WTC11 (cell line): ENCODE data around the gene GPRIN2.

Experiments used
- CTCF ChIP-seq: fragments of 200-600 bp; IDR thresholded peaks from 2 replicates; pipeline ENCODE4 v1.8.0; 2022; ENCODE audit warnings: antibody characterized with exemption
- ETV6 ChIP-seq: sonication (generic); formaldehyde crosslinking; IDR thresholded peaks from 2 replicates; pipeline ENCODE4 v1.8.1; 2022; ENCODE audit warnings: mild to moderate bottlenecking, missing genetic modification reagents
- NR1H2 ChIP-seq: sonication (generic); formaldehyde crosslinking; IDR thresholded peaks from 2 replicates; pipeline ENCODE4 v1.9.0; 2021; ENCODE audit warnings: mild to moderate bottlenecking, moderate library complexity, missing genetic modification reagents
- TEAD1 ChIP-seq: sonication (generic); formaldehyde crosslinking; IDR thresholded peaks from 2 replicates; pipeline ENCODE4 v1.8.0; 2022; ENCODE audit warnings: mild to moderate bottlenecking, missing genetic modification reagents
- ZBTB21 ChIP-seq: sonication (generic); formaldehyde crosslinking; IDR thresholded peaks from 2 replicates; pipeline ENCODE4 v1.8.1; 2023; ENCODE audit warnings: mild to moderate bottlenecking, missing genetic modification reagents, borderline replicate concordance
- TF ChIP-seq, protein P1 (sequence below): sonication (generic); formaldehyde crosslinking; IDR thresholded peaks from 2 replicates; pipeline ENCODE4 v1.8.1; 2023; ENCODE audit warnings: mild to moderate bottlenecking, missing genetic modification reagents, moderate library complexity
- TF ChIP-seq, protein P2 (sequence below): sonication (generic); formaldehyde crosslinking; IDR thresholded peaks from 2 replicates; pipeline ENCODE4 v1.8.0; 2023; ENCODE audit warnings: missing genetic modification reagents
- TF ChIP-seq, protein P3 (sequence below): sonication (generic); formaldehyde crosslinking; IDR thresholded peaks from 2 replicates; pipeline ENCODE4 v1.8.1; 2023; ENCODE audit warnings: mild to moderate bottlenecking, missing genetic modification reagents, moderate library complexity

GRCh38 chr10:46559231-46559671 lies 2.8 kb upstream of the GPRIN2 start:
- TF ChIP-seq, protein P1, sequence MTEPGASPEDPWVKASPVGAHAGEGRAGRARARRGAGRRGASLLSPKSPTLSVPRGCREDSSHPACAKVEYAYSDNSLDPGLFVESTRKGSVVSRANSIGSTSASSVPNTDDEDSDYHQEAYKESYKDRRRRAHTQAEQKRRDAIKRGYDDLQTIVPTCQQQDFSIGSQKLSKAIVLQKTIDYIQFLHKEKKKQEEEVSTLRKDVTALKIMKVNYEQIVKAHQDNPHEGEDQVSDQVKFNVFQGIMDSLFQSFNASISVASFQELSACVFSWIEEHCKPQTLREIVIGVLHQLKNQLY (CRISPR knock-in tag), result no peak
- TF ChIP-seq CTCF, result no peak
- TF ChIP-seq, protein P2, sequence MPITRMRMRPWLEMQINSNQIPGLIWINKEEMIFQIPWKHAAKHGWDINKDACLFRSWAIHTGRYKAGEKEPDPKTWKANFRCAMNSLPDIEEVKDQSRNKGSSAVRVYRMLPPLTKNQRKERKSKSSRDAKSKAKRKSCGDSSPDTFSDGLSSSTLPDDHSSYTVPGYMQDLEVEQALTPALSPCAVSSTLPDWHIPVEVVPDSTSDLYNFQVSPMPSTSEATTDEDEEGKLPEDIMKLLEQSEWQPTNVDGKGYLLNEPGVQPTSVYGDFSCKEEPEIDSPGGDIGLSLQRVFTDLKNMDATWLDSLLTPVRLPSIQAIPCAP (CRISPR knock-in tag), result no peak
- TF ChIP-seq, protein P3, sequence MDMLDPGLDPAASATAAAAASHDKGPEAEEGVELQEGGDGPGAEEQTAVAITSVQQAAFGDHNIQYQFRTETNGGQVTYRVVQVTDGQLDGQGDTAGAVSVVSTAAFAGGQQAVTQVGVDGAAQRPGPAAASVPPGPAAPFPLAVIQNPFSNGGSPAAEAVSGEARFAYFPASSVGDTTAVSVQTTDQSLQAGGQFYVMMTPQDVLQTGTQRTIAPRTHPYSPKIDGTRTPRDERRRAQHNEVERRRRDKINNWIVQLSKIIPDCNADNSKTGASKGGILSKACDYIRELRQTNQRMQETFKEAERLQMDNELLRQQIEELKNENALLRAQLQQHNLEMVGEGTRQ, result no peak
- TF ChIP-seq TEAD1 (CRISPR knock-in tag), result no peak
- TF ChIP-seq NR1H2, result no peak
- TF ChIP-seq ETV6 (CRISPR knock-in tag), result no peak
- no peak for TF ChIP-seq ZBTB21 (CRISPR knock-in tag)
